Type B pancreatic cell (in vitro differentiated cells): ENCODE results near the gene PRELID2. TPM values are rescaled to one million over a fixed set of nuclear protein-coding genes. Genes with fewer than 3 reads are reported as not detected.
"Not testable (repeated sequence)": the region's sequence is repeated elsewhere in the genome, so short reads cannot be mapped to it uniquely, and the experiment has no call there.

Experiments
- DNase-seq: peaks from one replicate; pipeline ENCODE4 v3.0.0; 2021; ENCODE audit warnings: mixed read lengths; ENCODE audit not compliant: unreplicated experiment; ENCODE audit errors: extremely low spot score
- H3K27ac Mint-ChIP-seq: 2 replicates; pipeline ENCODE4 v1.8.0; 2021; ENCODE audit warnings: mild to moderate bottlenecking, mixed read lengths
- H3K27me3 Mint-ChIP-seq: 2 replicates; pipeline ENCODE4 v1.8.0; 2021; ENCODE audit warnings: mixed read lengths
- H3K36me3 Mint-ChIP-seq: 2 replicates; pipeline ENCODE4 v1.8.0; 2021; ENCODE audit warnings: mixed read lengths
- H3K4me1 Mint-ChIP-seq: one replicate; pipeline ENCODE4 v1.8.0; 2021; ENCODE audit warnings: mixed read lengths; ENCODE audit not compliant: unreplicated experiment
- H3K4me3 Mint-ChIP-seq: 2 replicates; pipeline ENCODE4 v1.8.0; 2021; ENCODE audit warnings: mild to moderate bottlenecking, mixed read lengths
- H3K9me3 Mint-ChIP-seq: 2 replicates; pipeline ENCODE4 v1.8.0; 2021; ENCODE audit warnings: mixed read lengths
- total RNA-seq: library from RNA; stranded (reverse); gene quantifications from 2 replicates; pipeline ENCODE4 v1.2.1, GENCODE V29; 2021; ENCODE audit warnings: low replicate concordance
- TF ChIP-seq, protein P1 (sequence below): fragments of 200-600 bp; sonication (generic); conservative IDR thresholded peaks from 2 replicates; pipeline ENCODE4 v1.5.0; 2021; ENCODE audit warnings: antibody characterized with exemption, mild to moderate bottlenecking

PRELID2 gene
- total RNA-seq, 1 donor from 2014 or later: 19.6 TPM

DNA sequence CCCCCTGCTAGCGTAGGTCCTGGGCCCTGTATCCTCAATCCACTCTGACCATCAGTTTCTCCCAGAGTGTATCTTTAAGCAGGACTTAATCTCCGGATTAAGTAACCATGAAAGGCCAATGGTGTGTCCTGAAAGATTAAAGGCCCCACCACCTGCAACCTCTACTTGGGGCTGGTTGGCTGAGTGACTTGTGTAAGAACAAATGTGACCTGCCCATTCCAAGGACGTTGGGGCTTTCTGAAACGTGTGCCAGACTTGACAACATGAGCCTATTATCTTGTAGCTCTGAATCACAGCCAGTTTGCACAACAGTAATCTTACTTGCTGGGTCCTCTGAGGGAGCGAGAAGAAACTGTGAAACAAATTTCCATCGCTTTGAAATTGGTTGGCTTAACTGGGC lies 3.1 kb upstream of the PRELID2 start:
- no peak for DNase-seq
- H3K9me3 Mint-ChIP-seq: peaks cover 13% of the 10 kb centered on the region
- TF ChIP-seq, protein P1, sequence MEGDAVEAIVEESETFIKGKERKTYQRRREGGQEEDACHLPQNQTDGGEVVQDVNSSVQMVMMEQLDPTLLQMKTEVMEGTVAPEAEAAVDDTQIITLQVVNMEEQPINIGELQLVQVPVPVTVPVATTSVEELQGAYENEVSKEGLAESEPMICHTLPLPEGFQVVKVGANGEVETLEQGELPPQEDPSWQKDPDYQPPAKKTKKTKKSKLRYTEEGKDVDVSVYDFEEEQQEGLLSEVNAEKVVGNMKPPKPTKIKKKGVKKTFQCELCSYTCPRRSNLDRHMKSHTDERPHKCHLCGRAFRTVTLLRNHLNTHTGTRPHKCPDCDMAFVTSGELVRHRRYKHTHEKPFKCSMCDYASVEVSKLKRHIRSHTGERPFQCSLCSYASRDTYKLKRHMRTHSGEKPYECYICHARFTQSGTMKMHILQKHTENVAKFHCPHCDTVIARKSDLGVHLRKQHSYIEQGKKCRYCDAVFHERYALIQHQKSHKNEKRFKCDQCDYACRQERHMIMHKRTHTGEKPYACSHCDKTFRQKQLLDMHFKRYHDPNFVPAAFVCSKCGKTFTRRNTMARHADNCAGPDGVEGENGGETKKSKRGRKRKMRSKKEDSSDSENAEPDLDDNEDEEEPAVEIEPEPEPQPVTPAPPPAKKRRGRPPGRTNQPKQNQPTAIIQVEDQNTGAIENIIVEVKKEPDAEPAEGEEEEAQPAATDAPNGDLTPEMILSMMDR: no peak
- H3K4me1 Mint-ChIP-seq: peaks cover 19% of the 10 kb centered on the region
- H3K4me3 Mint-ChIP-seq: no peak overlapping the region
- no peaks in the 10 kb centered on the region for H3K36me3 Mint-ChIP-seq
- no peak overlapping the region for H3K27ac Mint-ChIP-seq
- H3K27me3 Mint-ChIP-seq: no peaks in the 10 kb centered on the region

DNA sequence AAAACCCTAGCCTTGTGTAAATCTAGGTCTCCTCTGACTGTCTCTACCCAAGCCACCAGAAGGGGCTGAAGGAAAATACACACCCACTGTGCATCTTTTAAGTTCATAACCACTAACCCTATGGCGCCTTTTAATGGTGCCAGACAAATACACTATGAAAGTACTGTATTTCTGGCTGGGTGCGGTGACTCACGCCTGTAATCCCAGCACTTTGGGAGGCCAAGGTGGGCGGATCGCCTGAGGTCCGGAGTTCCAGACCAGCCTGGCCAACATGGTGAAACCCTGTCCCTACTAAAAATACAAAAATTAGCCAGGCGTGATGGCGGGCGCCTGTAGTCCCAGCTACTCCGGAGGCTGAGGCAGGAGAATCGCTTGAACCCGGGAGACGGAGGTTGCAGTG lies 1.1 kb upstream of the PRELID2 start:
- H3K9me3 Mint-ChIP-seq, H3K36me3 Mint-ChIP-seq, H3K27me3 Mint-ChIP-seq, H3K27ac Mint-ChIP-seq, DNase-seq: not testable (repeated sequence)
- Mint-ChIP-seq H3K4me1 (peaks cover 19% of the 10 kb centered on the region), H3K4me3 (peak overlapping the region; percentile 81)

DNA sequence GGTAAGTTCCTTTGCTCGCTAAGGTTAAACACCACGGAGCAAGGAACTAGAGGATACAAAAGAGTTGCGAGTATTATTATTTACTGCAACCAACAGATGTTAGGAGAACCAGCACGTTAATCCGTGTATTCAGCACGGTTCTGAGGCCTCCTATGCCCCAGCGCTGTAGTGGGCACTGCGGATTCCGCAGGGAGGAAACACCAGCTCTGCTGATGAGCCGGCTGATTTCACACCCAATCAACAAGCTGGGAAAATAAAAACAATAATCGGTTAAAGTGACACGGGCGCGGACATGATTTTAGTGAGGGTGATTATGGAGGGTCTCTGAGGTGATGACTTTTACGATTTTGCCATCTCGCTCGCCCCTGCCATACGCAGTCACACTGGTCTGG lies 702 bp upstream of the PRELID2 start:
- Mint-ChIP-seq H3K4me1 (peaks cover 20% of the 10 kb centered on the region), H3K27me3 (no peaks in the 10 kb centered on the region), H3K27ac (peak overlapping the region; percentile 76), H3K36me3 (no peaks in the 10 kb centered on the region), H3K9me3 (peaks cover 4% of the 10 kb centered on the region), H3K4me3 (peak overlapping the region; percentile 81)
- TF ChIP-seq, protein P1: no peak
- no peak for DNase-seq

DNA sequence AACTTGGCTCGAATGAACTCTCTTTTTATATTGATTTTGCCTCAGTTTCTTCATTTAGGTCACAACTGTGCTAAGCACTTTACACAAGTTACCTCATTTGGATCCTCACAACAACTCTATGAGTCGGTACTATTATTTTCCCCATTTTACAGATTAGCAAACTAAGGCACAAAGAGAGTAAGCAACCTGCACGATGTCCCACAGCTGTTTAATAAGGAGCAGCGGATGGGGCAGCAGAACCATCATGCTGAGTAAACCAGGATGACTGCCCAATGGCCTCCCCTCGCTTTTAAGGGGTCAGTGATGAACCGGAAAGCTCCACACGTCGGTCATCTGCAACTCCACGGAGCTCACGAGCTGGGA lies 607 bp downstream of the PRELID2 start:
- DNase-seq: no peak
- Mint-ChIP-seq H3K4me1 (peaks cover 33% of the 10 kb centered on the region), H3K36me3 (no peaks in the 10 kb centered on the region), H3K9me3 (peaks cover 4% of the 10 kb centered on the region), H3K4me3 (peak overlapping the region; percentile 81), H3K27me3 (no peaks in the 10 kb centered on the region), H3K27ac (peak overlapping the region; percentile 32)
- TF ChIP-seq, protein P1: no peak

DNA sequence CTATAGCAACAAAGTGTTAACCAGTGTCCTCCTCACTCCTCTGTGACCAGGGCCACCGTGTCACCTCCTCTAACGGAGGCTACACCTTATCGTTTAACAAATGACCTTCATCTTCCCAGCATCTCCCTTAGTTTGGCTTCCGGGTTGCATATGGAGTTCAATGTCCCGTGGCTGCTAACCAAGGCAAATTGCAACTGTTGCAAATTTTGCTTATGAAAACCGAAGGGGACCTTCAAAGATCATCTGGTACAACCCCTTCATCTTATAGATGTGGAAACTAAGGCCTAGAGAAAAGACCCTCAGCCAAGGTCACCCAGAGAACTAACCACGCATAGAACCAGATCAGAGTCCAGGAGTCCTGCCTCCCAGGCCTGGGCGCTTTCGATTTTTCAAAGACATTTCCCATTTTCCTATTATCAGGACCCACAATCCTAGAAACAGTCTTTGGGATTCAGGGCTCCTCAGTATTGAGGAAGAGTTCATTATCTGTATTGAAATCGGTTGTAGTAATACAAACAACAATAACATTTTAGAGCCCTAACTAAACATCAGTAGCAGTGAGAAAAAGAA lies 1.4 kb downstream of the PRELID2 start:
- no peak overlapping the region for H3K27ac Mint-ChIP-seq
- DNase-seq: no peak
- peaks cover 36% of the 10 kb centered on the region for H3K4me1 Mint-ChIP-seq
- TF ChIP-seq, protein P1: no peak
- H3K36me3 Mint-ChIP-seq: no peaks in the 10 kb centered on the region
- H3K9me3 Mint-ChIP-seq: peaks cover 4% of the 10 kb centered on the region
- H3K4me3 Mint-ChIP-seq: peak overlapping the region; percentile 81
- H3K27me3 Mint-ChIP-seq: no peaks in the 10 kb centered on the region

DNA sequence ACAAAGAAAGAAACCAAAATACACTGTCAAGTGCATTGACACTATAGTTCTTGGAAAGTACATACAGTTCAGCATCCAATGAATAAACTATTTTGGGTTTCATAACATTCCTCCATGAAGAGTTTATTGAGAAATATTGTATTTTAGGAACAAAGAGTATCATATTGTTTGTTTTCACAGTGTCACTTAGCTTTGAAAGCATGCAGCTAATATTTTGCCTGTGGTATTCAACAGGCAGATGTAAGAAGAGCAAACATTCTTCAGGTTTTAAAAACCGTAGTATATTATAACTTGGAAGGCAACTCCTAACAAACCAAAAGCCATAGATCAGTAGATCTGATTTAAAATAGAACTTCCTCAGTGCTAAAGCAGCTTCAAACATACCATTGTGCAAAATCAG lies 4.5 kb downstream of the PRELID2 start:
- no peak for DNase-seq
- peaks cover 23% of the 10 kb centered on the region for H3K4me1 Mint-ChIP-seq
- H3K4me3 Mint-ChIP-seq: peak overlapping the region; percentile 8
- H3K27ac Mint-ChIP-seq: no peak overlapping the region
- H3K36me3 Mint-ChIP-seq: no peaks in the 10 kb centered on the region
- TF ChIP-seq, protein P1: no peak
- H3K27me3 Mint-ChIP-seq: no peaks in the 10 kb centered on the region
- no peaks in the 10 kb centered on the region for H3K9me3 Mint-ChIP-seq
